NCI-H524 treated with DMSO at 0.1 percent for 48 hours (cell line): ENCODE results near the gene PAK3.

Experiments
- DNase-seq: peaks from one replicate; lab custom pipeline; 2025; lab: John Stamatoyannopoulos, UW

PAK3 gene

GRCh38 chrX:111133389-111133788 lies 37.4 kb downstream of the PAK3 start:
- DNase-seq: no peak

GRCh38 chrX:111145878-111146277 lies 49.9 kb downstream of the PAK3 start:
- no peak for DNase-seq

GRCh38 chrX:111151764-111152163 lies 55.8 kb downstream of the PAK3 start:
- DNase-seq: no peak

GRCh38 chrX:111159232-111159631 lies 63.2 kb downstream of the PAK3 start:
- DNase-seq: no peak

GRCh38 chrX:111164728-111165127 lies 68.7 kb downstream of the PAK3 start:
- no peak for DNase-seq

- no peak for DNase-seq
These were observed 69.9 kb downstream of the PAK3 start for GRCh38 chrX:111165902-111166301.

- no peak for DNase-seq
These were observed 71.3 kb downstream of the PAK3 start for GRCh38 chrX:111167334-111167733.

- peak; percentile 25 for DNase-seq
These were observed 72.3 kb downstream of the PAK3 start for GRCh38 chrX:111168314-111168713.

- DNase-seq: no peak
These were observed 73.2 kb downstream of the PAK3 start for GRCh38 chrX:111169141-111169540.

GRCh38 chrX:111170017-111170416 lies 74.0 kb downstream of the PAK3 start:
- DNase-seq: no peak

- DNase-seq: no peak
These were observed 84.8 kb downstream of the PAK3 start for GRCh38 chrX:111180750-111181240.

GRCh38 chrX:111181951-111182350 lies 86.0 kb downstream of the PAK3 start:
- DNase-seq: peak; percentile 97

- DNase-seq: no peak
These were observed 87.0 kb downstream of the PAK3 start for GRCh38 chrX:111182997-111183396.

- DNase-seq: no peak
These were observed 95.6 kb downstream of the PAK3 start for GRCh38 chrX:111191598-111191997.

- no peak for DNase-seq
These were observed 103.5 kb downstream of the PAK3 start for GRCh38 chrX:111199505-111199904.

- no peak for DNase-seq
These were observed 104.3 kb downstream of the PAK3 start for GRCh38 chrX:111200327-111200726.

GRCh38 chrX:111207851-111208250 lies 111.9 kb downstream of the PAK3 start:
- no peak for DNase-seq

GRCh38 chrX:111216293-111216801 lies 120.4 kb downstream of the PAK3 start:
- DNase-seq: no peak

- no peak for DNase-seq
These were observed 148.3 kb downstream of the PAK3 start for GRCh38 chrX:111244235-111244750.

GRCh38 chrX:111254896-111255693 lies 159.1 kb downstream of the PAK3 start:
- no peak for DNase-seq

- DNase-seq: no peak
These were observed 161.7 kb downstream of the PAK3 start for GRCh38 chrX:111257733-111258132.

GRCh38 chrX:111259559-111259958 lies 163.6 kb downstream of the PAK3 start:
- no peak for DNase-seq

- no peak for DNase-seq
These were observed 164.5 kb downstream of the PAK3 start for GRCh38 chrX:111260451-111260850.

- DNase-seq: no peak
These were observed 166.1 kb downstream of the PAK3 start for GRCh38 chrX:111262086-111262485.
